ENCODE results near the gene FBXO34. TPM values are rescaled to one million over a fixed set of nuclear protein-coding genes. Genes with fewer than 3 reads are reported as not detected.

The FBXO34 gene
- polyA plus RNA-seq, 1 experiment, result 30.9 TPM

DNA sequence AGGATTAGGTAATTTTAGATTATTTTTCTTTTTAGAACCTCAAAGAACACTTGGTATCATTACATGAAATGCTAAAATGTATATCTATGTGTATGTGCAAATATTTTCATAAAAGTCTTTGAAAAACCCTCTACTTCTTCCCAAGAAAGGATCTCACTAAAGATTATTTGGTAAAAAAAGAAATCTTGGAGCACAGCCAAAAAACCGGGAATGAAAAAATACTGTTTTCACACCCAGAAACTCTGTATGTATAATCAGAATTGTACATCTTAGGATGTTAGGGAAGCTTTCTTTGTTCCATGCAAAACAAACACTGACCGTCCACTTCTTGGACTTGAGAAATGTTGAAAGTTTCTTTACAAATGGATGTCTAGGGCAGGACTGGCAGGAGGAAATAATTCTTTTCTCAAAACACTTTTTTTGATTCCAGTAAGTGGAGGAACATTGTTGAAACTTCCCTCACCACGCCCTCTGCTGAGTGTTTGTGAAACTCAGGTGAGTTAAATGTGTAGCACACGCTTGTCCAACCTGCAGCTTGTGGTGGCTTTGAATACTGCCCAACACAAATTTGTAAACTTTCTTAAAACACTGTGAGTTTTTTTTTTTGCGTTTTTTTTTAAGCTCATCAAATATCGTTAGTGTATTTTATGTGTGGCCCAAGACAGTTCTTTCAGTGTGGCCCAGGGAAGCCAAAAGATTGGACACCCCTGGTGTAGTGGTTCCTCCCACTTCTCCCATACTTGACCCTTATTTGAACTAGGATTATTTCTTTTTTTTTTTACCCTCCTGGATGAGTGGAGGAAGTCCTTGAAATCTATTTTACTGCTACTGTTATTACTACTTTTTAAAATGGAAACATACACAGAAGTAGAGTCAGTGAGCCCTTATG lies 26.6 kb downstream of the FBXO34 start:
- Histone ChIP-seq H3K4me3 (ENCODE audit: low read depth, low read length) (no peak overlapping the region), H3K27me3 (ENCODE audit: control insufficient read depth, insufficient read depth, low read length) (no peaks in the 10 kb centered on the region), H3K27ac (ENCODE audit: low read depth, low read length) (no peak overlapping the region), H3K9me3 (ENCODE audit: control insufficient read depth, insufficient read depth, low read length) (no peaks in the 10 kb centered on the region; the same call in 1 of the 2 replicates)
- POLR2A ChIA-PET, result no interaction called here
- TF ChIP-seq CTCF (IDR thresholded peaks at IDR 0.05; ENCODE audit: low read depth, low read length), result no peak
- CTCF ChIA-PET, result interaction anchor here (2.4 kb wide), 1 partner anchor 84 kb away, joined by 5 read pairs; no protein-coding TSS in a partner anchor
- no peak for DNase-seq (ENCODE audit: low read depth, low spot score)

GRCh38 chr14:55298500-55298822 lies 27.2 kb downstream of the FBXO34 start:
- H3K4me3 ChIP-seq (ENCODE audit: low read depth, low read length), result no peak overlapping the region
- no peak overlapping the region for H3K27ac ChIP-seq (ENCODE audit: low read depth, low read length)
- no peaks in the 10 kb centered on the region for H3K27me3 ChIP-seq (ENCODE audit: control insufficient read depth, insufficient read depth, low read length)
- no peaks in the 10 kb centered on the region; the same call in 1 of the 2 replicates for H3K9me3 ChIP-seq (ENCODE audit: control insufficient read depth, insufficient read depth, low read length)
- ChIA-PET CTCF (interaction anchor here (2.4 kb wide), 1 partner anchor 85 kb away, joined by 5 read pairs; no protein-coding TSS in a partner anchor), POLR2A (no interaction called here)
- DNase-seq (ENCODE audit: low read depth, low spot score), result no peak
- no peak for TF ChIP-seq CTCF (IDR thresholded peaks at IDR 0.05; ENCODE audit: low read depth, low read length)

DNA sequence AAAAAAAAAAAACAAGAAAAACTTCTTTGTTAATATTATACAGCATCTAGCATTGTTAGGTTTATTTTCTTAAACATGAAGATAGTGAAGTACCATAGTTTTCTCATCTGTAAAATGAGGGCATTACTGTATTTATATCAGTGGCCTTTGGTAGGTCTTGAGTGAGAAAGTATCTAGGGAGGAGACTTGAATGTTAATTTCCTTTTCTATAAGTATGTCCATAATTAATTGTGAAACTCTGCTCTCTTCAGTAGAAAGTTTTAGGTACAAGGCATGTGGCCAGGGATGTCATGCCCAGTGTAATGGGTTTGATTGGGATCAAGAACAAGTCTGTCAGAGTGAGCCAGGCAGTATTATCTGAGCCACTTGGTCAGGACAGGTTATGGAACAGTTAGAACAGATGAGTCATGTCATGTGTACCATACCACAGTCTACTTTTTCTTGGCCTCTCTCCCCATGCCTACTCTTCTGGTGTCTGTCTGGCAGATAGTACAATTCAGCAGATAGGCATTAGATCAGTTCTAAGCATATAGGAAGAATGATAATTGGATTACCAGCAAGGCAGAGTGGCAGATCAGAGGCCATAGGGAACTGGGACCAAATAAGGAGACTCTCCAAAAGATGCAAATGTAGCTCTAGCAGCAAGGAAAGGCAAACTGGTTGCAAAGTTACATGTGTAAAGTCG lies 30.4 kb downstream of the FBXO34 start:
- H3K9me3 ChIP-seq (ENCODE audit: control insufficient read depth, insufficient read depth, low read length), result no peaks in the 10 kb centered on the region; the same call in 1 of the 2 replicates
- DNase-seq (ENCODE audit: low read depth, low spot score), result no peak
- ChIA-PET POLR2A (no interaction called here), CTCF (no interaction called here)
- H3K27me3 ChIP-seq (ENCODE audit: control insufficient read depth, insufficient read depth, low read length), result no peaks in the 10 kb centered on the region
- no peak for TF ChIP-seq CTCF (IDR thresholded peaks at IDR 0.05; ENCODE audit: low read depth, low read length)
- H3K27ac ChIP-seq (ENCODE audit: low read depth, low read length), result no peak overlapping the region
- H3K4me3 ChIP-seq (ENCODE audit: low read depth, low read length), result no peak overlapping the region

DNA sequence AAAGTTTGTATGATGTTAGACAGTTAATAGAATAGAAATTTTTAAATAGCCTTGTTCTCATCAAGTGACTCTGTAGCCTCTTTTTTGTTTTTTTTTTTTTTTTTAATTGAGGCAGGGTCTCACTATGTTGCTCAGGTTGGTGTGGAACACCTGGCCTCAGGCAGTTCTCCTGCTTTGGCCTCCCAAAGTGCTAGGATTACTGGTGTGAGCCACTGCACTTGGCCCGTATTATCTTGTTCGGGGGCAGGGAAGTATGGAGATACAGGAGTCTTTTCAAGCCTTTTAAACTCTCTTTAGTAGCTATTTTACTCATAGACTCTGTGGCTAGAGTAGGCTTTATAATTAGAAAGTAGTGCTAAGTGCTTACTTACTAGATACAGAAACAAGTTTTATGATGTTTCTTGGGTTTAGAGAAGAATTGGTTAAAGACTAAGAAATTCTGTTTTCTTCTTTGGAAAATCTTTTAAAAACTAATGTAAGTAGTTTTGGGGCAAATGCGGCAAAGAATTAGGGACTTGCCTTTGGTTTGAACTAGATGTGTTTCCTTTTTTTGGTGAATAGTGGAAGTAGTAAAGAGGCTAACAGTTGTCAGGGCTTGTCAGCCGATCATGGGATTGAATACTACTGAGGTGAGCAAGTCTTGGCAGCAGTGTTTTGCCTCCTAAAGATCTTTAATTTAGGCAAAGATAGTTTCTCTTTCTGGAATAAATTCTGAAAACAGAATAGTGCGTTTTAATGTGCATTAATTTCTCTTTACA lies 31.3 kb downstream of the FBXO34 start:
- ChIA-PET CTCF (no interaction called here), POLR2A (interaction anchor here (0.6 kb wide), 1 partner anchor 882 kb away, joined by 3 read pairs; no protein-coding TSS in a partner anchor)
- no peak for DNase-seq (ENCODE audit: low read depth, low spot score)
- H3K27ac ChIP-seq (ENCODE audit: low read depth, low read length), result no peak overlapping the region
- no peak overlapping the region for H3K4me3 ChIP-seq (ENCODE audit: low read depth, low read length)
- no peaks in the 10 kb centered on the region for H3K27me3 ChIP-seq (ENCODE audit: control insufficient read depth, insufficient read depth, low read length)
- TF ChIP-seq CTCF (IDR thresholded peaks at IDR 0.05; ENCODE audit: low read depth, low read length), result no peak
- no peaks in the 10 kb centered on the region; the same call in 1 of the 2 replicates for H3K9me3 ChIP-seq (ENCODE audit: control insufficient read depth, insufficient read depth, low read length)
